ENCODE measurements around the gene IFITM5. TPM values are rescaled to one million over a fixed set of nuclear protein-coding genes. Genes with fewer than 3 reads are reported as not detected.

Gene IFITM5
- total RNA-seq, 2 donors from 2014 or later = not detected

DNA sequence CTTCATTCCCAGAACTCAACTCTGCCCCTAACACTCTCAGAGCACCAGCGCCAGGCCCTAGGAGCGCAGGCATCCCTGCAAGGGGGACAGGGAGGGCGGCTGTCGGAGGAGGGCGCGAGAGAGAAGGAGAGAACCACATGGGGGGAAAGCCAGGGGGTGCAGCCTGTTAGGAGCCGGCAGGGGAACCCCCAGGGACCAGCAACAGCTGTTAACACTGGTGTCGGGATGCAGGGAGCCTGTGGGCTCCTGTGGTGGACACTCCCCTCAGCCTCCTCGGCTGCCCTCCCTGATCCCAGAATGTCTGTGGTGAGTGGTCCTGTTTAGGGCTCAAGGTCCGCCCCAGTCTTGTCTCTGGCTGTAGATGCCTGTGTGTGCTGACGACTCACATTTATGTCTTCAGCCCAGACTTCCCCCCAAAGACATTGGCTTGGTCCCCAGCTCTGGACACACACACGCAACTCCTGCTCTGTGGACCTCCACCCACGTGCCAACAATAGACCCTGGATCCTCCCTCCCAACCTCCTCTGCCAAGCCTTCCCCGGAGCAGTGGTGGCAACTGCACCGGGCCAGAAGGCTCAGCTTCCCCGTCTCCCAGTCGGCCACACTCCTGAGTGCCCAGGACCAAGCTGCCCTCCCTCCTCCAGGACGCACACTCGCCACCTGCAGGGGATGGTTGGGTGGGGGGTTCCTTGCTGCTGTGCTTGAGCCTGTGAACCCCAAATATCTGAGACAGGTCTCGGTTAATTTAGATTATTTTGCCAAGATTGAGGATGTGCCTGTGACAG, 817 bp upstream of the IFITM5 start:
- DNase-seq (ENCODE audit: low spot score) = peak; percentile 78
- intact Hi-C loops (cut with DNase I) = loop anchor here in 1 of 2 donors (5.0 kb wide), 1 partner anchor 202 kb away; no protein-coding TSS in a partner anchor

DNA sequence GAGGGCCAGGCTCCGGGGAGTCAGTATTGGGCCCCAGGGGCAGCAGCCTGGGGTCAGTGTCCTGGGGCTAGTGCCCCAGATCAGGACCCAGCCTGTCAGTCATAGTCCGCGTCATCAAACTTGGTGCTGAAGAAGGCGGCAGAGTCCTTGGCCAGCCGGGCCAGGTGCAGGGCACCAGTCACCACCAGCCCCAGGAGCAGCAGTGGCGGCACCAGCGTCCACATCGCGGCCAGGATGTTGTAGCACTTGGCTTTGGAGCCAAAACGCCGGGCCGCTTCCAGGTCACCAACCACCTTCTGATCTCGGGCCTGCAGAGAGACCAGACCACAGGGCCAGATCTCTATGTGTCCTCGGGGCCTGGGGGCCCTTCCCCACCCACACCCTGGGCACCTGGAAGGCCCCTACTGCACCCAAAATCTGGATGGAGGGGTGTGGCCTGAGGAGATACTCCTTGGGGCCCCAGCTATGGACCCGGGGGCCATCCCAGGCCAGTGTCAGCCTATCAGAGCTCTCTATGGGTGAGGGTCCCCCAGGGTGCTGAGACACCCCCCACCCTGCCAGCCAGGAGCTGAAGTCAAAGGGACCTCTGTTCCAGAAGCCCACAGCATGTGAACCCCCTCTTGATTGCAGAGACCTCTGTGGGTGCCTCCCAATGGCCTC, 790 bp downstream of the IFITM5 start:
- peak; percentile 80 for DNase-seq (ENCODE audit: low spot score)
- intact Hi-C loops (cut with DNase I) = loop anchor here in 1 of 2 donors (5.0 kb wide), 1 partner anchor 204 kb away; no protein-coding TSS in a partner anchor

- DNase-seq (ENCODE audit: low spot score) = peak; percentile 83
- intact Hi-C loops (cut with DNase I) = loop anchor here in 1 of 2 donors (5.0 kb wide), 1 partner anchor 205 kb away; no protein-coding TSS in a partner anchor
Observed at GRCh38 chr11:297586-298405, 1.5 kb downstream of the IFITM5 start.

DNA sequence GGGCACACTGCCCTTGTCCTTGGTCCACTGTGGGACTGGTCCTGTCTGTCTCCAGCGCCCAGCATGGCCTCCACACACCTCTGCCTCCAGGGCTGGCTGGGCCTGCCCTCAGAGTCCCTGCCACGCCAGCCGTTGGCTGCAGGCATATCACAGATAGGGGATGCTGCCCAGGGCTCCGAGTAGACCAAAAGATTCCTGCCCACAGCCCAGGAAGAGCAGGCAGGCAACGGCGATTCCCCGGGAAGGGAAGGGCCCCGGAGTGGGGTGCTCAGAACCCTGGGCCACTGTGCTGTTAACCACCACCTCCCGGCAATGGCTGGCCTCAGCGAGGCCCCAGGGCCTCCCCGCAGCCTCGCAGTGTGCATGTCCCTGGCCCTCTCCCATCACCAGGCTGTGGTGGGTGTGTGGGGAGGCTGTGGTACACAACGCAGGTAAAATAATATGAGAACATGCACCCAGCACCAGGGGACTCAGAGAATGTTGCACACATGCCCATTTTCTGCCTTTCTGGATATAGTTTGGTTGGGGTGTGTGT, 2.2 kb downstream of the IFITM5 start:
- DNase-seq (ENCODE audit: low spot score) = peak; percentile 78
- intact Hi-C loops (cut with DNase I) = loop anchor here in 1 of 2 donors (5.0 kb wide), 1 partner anchor 205 kb away; no protein-coding TSS in a partner anchor

DNA sequence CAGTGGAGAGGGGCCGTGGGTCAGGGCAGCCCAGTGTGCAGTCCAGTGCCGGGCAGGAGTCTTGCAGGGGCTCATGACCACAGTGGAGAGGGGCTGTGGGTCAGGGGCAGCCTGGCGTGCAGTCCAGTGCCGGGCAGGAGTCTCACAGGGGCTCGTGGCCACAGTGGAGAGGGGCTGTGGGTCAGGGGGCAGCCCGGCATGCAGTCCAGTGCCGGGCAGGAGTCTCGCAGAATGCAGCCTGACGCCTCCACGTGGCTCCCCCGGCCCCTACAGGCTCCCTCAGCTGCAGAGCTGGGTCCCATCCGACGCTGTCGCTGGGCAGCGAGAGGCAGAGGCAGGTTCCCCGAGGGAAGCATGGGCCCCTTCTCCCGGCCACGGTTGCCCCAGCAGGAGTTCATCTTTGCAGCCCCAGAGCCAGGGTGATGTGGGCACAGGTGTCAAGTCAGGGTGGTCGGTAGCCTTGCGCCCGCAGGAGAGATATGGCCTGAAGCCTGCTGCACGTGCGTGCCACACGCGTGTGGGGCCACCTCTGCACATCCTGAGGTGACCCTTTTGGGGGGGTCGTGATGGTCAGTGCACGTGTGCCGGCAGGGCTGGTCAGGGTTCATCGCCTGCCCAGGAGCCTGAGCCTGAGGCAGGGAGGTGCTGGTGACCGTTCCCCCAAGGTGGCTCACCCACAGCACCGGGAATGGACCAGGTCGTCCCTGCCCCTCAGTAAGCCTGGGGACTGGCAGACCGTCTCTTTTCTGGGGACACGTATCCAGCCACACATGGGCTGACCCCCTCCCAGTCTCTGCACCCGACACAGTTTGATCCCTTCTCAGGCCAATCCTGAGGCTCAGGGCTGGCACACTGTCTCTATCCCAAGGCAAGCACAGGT, 2.9 kb downstream of the IFITM5 start:
- peak; percentile 62 for DNase-seq (ENCODE audit: low spot score)
- intact Hi-C loops (cut with DNase I) = loop anchor here in 1 of 2 donors (5.0 kb wide), 1 partner anchor 206 kb away; no protein-coding TSS in a partner anchor

DNA sequence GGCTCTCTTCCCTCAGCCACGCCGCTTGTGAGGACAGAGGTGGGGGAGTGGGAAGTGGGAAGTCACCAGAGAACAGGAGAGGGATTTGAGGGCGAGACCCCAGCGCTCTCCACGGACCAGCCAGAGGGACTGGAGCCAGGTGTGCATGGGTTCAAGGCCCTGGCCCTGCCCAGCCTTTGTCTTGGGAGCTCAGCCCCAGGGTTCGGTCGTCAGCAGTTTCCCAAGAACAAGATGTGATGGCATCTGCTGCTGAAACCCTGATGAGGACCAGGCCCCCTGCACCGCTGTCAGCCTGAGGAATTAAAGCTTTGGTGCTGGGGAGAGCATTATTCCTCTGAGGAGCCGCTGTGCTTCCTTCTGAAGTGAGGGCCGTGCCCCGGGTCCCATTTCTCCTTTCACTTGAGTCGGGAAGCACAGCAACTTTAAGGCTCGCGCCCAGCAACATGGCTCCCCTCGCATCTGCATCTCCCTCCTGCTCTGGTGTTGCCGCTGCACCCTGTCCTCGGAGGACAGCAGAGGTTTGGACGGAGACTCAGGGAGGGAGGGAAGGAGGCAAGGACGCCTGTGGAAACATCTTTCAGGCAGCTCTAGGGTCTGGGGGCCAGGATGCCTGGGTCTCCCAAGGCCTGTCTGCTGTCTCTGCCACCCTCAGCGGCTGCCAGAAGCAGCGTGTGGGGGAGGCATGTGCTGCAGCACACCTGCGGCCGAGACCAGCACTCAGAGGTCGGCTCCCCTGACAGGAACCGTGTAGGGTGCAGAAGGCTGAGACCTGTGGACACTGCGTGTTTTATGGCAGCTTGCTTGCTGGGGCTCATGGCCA, 3.8 kb downstream of the IFITM5 start:
- intact Hi-C loops (cut with DNase I) = loop anchor here in 1 of 2 donors (5.0 kb wide), 1 partner anchor 207 kb away; no protein-coding TSS in a partner anchor
- peak; percentile 80 for DNase-seq (ENCODE audit: low spot score)

DNA sequence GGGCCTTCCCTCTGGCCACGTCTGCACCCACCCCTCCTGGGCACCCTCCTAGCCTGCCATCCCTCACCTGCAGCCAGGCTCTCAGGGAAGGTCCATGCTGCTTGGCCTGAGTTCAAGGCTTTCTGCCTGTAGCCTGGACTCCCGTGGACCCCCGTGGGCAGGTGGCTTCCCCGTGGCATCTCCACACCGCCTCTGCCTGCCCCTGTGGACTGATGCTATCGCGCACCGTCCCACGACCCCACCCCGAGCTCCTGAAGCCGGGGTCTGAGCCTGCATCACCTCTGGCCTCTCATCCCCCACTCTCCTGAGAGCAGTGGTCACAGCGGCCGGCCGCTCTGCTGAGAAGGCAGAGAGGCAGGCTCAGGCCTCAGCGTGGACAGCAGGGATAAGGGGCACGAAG, 4.5 kb downstream of the IFITM5 start:
- intact Hi-C loops (cut with DNase I) = loop anchor here in 1 of 2 donors (5.0 kb wide), 1 partner anchor 208 kb away; no protein-coding TSS in a partner anchor
- peak; percentile 68 for DNase-seq (ENCODE audit: low spot score)

GRCh38 chr11:293852-294661, 5.3 kb downstream of the IFITM5 start:
- DNase-seq (ENCODE audit: low spot score) = peak; percentile 78
- intact Hi-C loops (cut with DNase I) = no loop called here

DNA sequence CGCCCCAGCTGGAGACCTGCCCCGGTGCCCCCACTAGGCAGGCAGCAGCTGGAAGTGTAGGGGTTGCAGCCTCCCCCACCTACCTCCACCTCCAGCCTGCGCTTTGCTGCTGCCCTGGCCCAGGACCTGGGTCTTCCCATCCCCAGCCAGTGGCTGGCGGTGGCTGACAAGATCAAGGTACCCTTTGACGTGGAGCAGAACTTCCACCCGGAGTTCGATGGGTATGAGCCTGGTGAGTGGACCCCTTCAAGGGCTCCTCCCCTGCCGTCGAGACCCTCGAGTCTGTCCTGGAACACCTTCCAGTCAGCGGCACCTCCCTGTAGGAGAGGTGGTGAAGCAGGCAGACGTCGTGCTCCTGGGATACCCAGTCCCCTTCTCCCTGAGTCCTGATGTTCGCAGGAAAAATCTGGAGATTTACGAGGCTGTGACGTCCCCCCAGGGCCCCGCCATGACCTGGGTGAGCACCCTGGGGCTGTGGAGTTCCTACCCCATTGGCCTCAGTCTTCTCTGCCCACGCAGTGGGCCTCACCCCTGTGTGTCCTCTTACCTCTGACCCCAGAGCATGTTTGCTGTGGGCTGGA, 6.0 kb downstream of the IFITM5 start:
- peak; percentile 74 for DNase-seq (ENCODE audit: low spot score)
- intact Hi-C loops (cut with DNase I) = no loop called here

- intact Hi-C loops (cut with DNase I) = no loop called here
- peak; percentile 71 for DNase-seq (ENCODE audit: low spot score)
Observed at GRCh38 chr11:292211-293121, 6.9 kb downstream of the IFITM5 start.

- peak; percentile 77 for DNase-seq (ENCODE audit: low spot score)
- intact Hi-C loops (cut with DNase I) = no loop called here
Observed at GRCh38 chr11:291281-292210, 7.8 kb downstream of the IFITM5 start.

- intact Hi-C loops (cut with DNase I) = no loop called here
- DNase-seq (ENCODE audit: low spot score) = peak; percentile 76
Observed at GRCh38 chr11:290621-291231, 8.6 kb downstream of the IFITM5 start.

All from posterior vena cava (tissue), 2 donors.